B cell (primary cell): Measurements from ENCODE around the gene PRRG2. TPM values are rescaled to one million over a fixed set of nuclear protein-coding genes. Genes with fewer than 3 reads are reported as not detected.
"Not testable (repeated sequence)": the region's sequence is repeated elsewhere in the genome, so short reads cannot be mapped to it uniquely, and the experiment has no call there.

Experiments used
- ATAC-seq: fragments of 200-7000 bp; cut with Tn5 transposase; one replicate; pipeline ENCODE4 v1.10.0; 2021; ENCODE audit warnings: low read depth, mild to moderate bottlenecking, moderate number of reproducible peaks, moderate library complexity
- CTCF ChIA-PET: fragments of 350-600 bp; sonication (Branson Sonifier 250); formaldehyde crosslinking; loops from one replicate; lab custom pipeline; 2021; ENCODE audit warnings: antibody characterized with exemption, inconsistent platforms; lab: Charles Lee
- POLR2A ChIA-PET: fragments of 350-600 bp; sonication (Branson Sonifier 250); formaldehyde crosslinking; loops from one replicate; lab custom pipeline; 2021; ENCODE audit warnings: antibody characterized with exemption; lab: Charles Lee
- DNase-seq: peaks from one replicate; pipeline ENCODE4 v3.0.0; 2013
- H2AFZ ChIP-seq: 2 replicates; pipeline ENCODE4 v1.6.1; 2012; ENCODE audit warnings: mild to moderate bottlenecking, low read depth, low read length; ENCODE audit not compliant: insufficient read depth, poor library complexity, severe bottlenecking
- H3K27ac ChIP-seq, 2 donors: 1 replicate in 1 of 2; 2 replicates in 1 of 2; pipeline ENCODE4 v1.5.1; 2012 to 2013; ENCODE audit warnings: low read length in 2 of 2, mild to moderate bottlenecking in 2 of 2, moderate library complexity in 1 of 2
- H3K27me3 ChIP-seq, 4 experiments: fragments of 200-600 bp in 1 of 4; sonication (generic) in 1 of 4; replicated peaks in 1 of 4; 1 replicate in 2 of 4; 2 replicates in 2 of 4; pipeline versions ENCODE4 v1.6.1 to v1.7.0; 2013 to 2016; ENCODE audit warnings: low read length in 3 of 4, mild to moderate bottlenecking in 2 of 4, mixed read lengths in 1 of 4, moderate library complexity in 1 of 4; ENCODE audit not compliant: insufficient read depth in 4 of 4, control insufficient read depth in 3 of 4; ENCODE audit errors: control extremely low read depth in 1 of 4
- H3K36me3 ChIP-seq, 2 experiments: replicated peaks in 1 of 2; 1 replicate in 1 of 2; 2 replicates in 1 of 2; pipeline versions ENCODE4 v1.6.1 to v1.7.1; 2013; ENCODE audit warnings: low read length in 1 of 2; ENCODE audit not compliant: insufficient read depth in 2 of 2, control insufficient read depth in 1 of 2; ENCODE audit errors: control extremely low read depth in 1 of 2, extremely low read depth in 1 of 2
- H3K4me1 ChIP-seq, 2 donors: fragments of 200-600 bp in 1 of 2; sonication (generic) in 1 of 2; 1 replicate in 1 of 2; 2 replicates in 1 of 2; pipeline versions ENCODE4 v1.5.1 to v1.6.1; 2013 to 2017; ENCODE audit warnings: low read length in 2 of 2; ENCODE audit not compliant: control insufficient read depth in 2 of 2, insufficient read depth in 2 of 2
- H3K4me2 ChIP-seq: replicated peaks from 2 replicates; pipeline ENCODE3; 2012; ENCODE audit warnings: mild to moderate bottlenecking, low read depth, low read length; ENCODE audit not compliant: poor library complexity, severe bottlenecking
- H3K4me3 ChIP-seq, 5 experiments: fragments of 200-600 bp in 1 of 5; sonication (generic) in 1 of 5; 1 replicate in 3 of 5; 2 replicates in 2 of 5; pipeline versions ENCODE4 v1.5.1 to v1.7.0; 2011 to 2016; ENCODE audit warnings: low read length in 4 of 5, mild to moderate bottlenecking in 4 of 5, low read depth in 2 of 5, control low read depth in 1 of 5, moderate library complexity in 1 of 5; ENCODE audit not compliant: insufficient read depth in 1 of 5; ENCODE audit errors: control extremely low read depth in 1 of 5, extremely low read depth in 1 of 5
- H3K79me2 ChIP-seq: fragments of 200-600 bp; sonication (generic); one replicate; pipeline ENCODE4 v1.6.0; 2016; ENCODE audit warnings: low read length; ENCODE audit not compliant: control insufficient read depth, insufficient read depth
- H3K9ac ChIP-seq: fragments of 200-600 bp; sonication (generic); 2 replicates; pipeline ENCODE4 v1.6.1; 2017; ENCODE audit warnings: mild to moderate bottlenecking, low read length, moderate library complexity
- H3K9me3 ChIP-seq, 3 donors: one replicate each; pipeline versions ENCODE4 v1.6.1 to v1.7.1; 2013; ENCODE audit warnings: low read length in 2 of 3; ENCODE audit not compliant: control insufficient read depth in 2 of 3, insufficient read depth in 1 of 3; ENCODE audit errors: control extremely low read depth in 1 of 3
- H4K20me1 ChIP-seq: 2 replicates; pipeline ENCODE4 v1.6.0; 2012; ENCODE audit warnings: mild to moderate bottlenecking, low read length; ENCODE audit not compliant: insufficient read depth, control insufficient read depth, poor library complexity, severe bottlenecking
- H3K27ac Mint-ChIP-seq: one replicate; pipeline ENCODE4 v1.8.0; 2021; ENCODE audit warnings: mixed read lengths
- H3K27me3 Mint-ChIP-seq: one replicate; pipeline ENCODE4 v1.8.0; 2021; ENCODE audit warnings: mixed read lengths
- H3K4me1 Mint-ChIP-seq: one replicate; pipeline ENCODE4 v1.8.0; 2021; ENCODE audit warnings: mixed read lengths
- H3K4me3 Mint-ChIP-seq: one replicate; pipeline ENCODE4 v1.8.0; 2021; ENCODE audit warnings: mixed read lengths
- H3K9me3 Mint-ChIP-seq: one replicate; pipeline ENCODE4 v1.8.0; 2022; ENCODE audit warnings: mixed read lengths; ENCODE audit not compliant: insufficient read depth
- EZH2 ChIP-seq: IDR thresholded peaks from 2 replicates; pipeline ENCODE4 v1.6.1; 2012; ENCODE audit warnings: borderline replicate concordance, low read depth, mild to moderate bottlenecking, moderate library complexity, low read length; ENCODE audit not compliant: insufficient read depth, poor library complexity, severe bottlenecking
- WGBS: methylation state at CpG from one replicate; pipeline ENCODE4 v1.1.5; 2013; ENCODE audit warnings: missing lambda C conversion rate; ENCODE audit not compliant: insufficient coverage; 5-methylcytosine and 5-hydroxymethylcytosine counted together
- intact Hi-C: fragments of 100-400 bp; cut with micrococcal nuclease; formaldehyde crosslinking; loops from one replicate; pipeline ENCODE4 v1.10.0; 2022
- polyA plus RNA-seq: library from polyadenylated mRNA; depleted of rRNA; stranded (reverse); fragments of >200 nt; gene quantifications from 2 replicates; pipeline ENCODE4 v1.2.3, GENCODE V29; 2012
- total RNA-seq, 2 donors: library from RNA; stranded (reverse); fragments of 120-200 nt in 1 of 2; gene quantifications; 1 replicate in 1 of 2; 2 replicates in 1 of 2; pipeline versions ENCODE4 v1.2.3 to v1.2.4, GENCODE V29; 2013 to 2022
- TF ChIP-seq, protein P1 (sequence below): fragments of 200-600 bp; IDR thresholded peaks from one replicate; pipeline ENCODE4 v1.8.0; 2022; ENCODE audit warnings: antibody characterized with exemption, mild to moderate bottlenecking

Gene PRRG2
- total and polyA plus RNA-seq, 2 donors (not counting 1 experiment from before 2014, with no cell fraction given) = 1.1 to 4.4 TPM

DNA sequence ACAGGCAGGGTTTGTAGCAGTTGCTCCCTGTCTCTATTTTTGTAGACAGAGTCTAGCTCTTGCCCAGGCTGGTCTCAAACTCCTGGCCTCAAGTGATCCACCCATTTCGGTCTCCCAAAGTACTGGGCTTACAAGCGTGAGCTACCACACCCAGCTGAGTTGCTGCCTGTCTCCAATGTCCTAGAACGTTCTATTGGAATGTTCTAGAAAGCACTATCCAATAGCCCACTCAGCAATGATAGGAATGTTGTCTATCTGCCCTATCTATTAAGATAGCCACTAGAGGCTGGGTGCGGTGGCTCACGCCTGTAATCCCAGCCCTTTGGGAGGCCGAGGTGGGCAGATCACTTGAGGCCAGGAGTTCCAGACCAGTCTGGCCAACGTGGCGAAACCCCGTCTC lies 52.2 kb downstream of the PRRG2 start:
- CTCF ChIA-PET = interaction anchor here (0.7 to 1.4 kb wide), 2 partner anchors 31 to 61 kb away, joined by 3 to 4 read pairs; no protein-coding TSS in a partner anchor
- H3K27ac Mint-ChIP-seq, H2AFZ ChIP-seq, H3K79me2 ChIP-seq, H3K36me3 ChIP-seq, intact Hi-C loops, POLR2A ChIA-PET, H3K4me1 ChIP-seq, H3K4me3 ChIP-seq, H3K27me3 Mint-ChIP-seq, H3K27me3 ChIP-seq, H3K9ac ChIP-seq, H3K27ac ChIP-seq, H3K9me3 ChIP-seq, ATAC-seq, DNase-seq, H3K4me3 Mint-ChIP-seq, H3K4me2 ChIP-seq, H3K4me1 Mint-ChIP-seq, H4K20me1 ChIP-seq, H3K9me3 Mint-ChIP-seq: not testable (repeated sequence)
- WGBS = 95% methylated on average over 8 of the region's 9 CpGs

DNA sequence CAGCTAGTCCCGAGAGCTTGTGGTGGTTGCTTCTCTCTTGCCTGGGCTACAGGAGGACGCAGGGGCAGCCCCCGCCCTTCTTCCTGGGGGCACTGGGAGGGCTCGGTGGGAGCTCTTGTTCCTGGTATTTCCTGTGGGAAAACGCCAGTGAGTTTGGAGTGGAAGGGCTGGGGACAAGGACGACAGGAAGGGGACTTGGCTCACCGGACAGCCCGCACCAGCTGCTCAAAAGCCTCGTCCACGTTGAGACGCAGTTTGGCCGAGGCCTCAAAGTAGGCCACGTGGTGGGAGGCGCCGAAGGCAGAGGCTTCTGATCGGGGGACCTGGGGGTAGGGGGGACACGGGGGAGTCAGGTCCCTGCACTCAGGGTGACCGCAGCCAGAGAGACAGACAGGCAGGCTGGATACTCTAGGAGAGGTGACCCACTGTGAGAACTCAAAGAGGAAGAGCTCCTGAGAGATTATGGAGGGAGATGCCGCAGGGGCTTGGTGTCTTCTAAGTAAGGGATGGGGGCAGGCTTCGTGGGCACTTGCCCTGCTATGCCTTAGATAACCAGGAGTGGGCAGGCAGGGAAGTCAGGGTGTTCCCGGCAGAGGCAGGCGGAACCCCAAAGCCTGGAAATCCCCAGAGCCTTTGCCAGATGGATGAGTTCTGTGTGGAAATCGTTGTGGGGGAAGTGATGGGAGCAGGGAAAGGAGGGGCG lies 54.6 kb downstream of the PRRG2 start:
- Histone ChIP-seq H2AFZ (no peak overlapping the region), H3K27me3 (no peaks in the 10 kb centered on the region), H3K4me3 (no peak overlapping the region), H3K4me2 (no peak overlapping the region), H3K9ac (no peak overlapping the region), H3K4me1 (peaks cover 16 to 22% of the 10 kb centered on the region in 2 donors), H3K27ac (no peak overlapping the region), H3K36me3 (no peaks in the 10 kb centered on the region), H3K79me2 (peaks cover 3% of the 10 kb centered on the region), H4K20me1 (no peaks in the 10 kb centered on the region), H3K9me3 (no peaks in the 10 kb centered on the region)
- POLR2A ChIA-PET = no interaction called here
- CTCF ChIA-PET = no interaction called here
- Mint-ChIP-seq H3K27me3 (no peaks in the 10 kb centered on the region), H3K27ac (no peak overlapping the region), H3K9me3 (no peaks in the 10 kb centered on the region), H3K4me3 (no peak overlapping the region), H3K4me1 (peaks cover 18% of the 10 kb centered on the region)
- no peak for TF ChIP-seq EZH2
- TF ChIP-seq, protein P1, sequence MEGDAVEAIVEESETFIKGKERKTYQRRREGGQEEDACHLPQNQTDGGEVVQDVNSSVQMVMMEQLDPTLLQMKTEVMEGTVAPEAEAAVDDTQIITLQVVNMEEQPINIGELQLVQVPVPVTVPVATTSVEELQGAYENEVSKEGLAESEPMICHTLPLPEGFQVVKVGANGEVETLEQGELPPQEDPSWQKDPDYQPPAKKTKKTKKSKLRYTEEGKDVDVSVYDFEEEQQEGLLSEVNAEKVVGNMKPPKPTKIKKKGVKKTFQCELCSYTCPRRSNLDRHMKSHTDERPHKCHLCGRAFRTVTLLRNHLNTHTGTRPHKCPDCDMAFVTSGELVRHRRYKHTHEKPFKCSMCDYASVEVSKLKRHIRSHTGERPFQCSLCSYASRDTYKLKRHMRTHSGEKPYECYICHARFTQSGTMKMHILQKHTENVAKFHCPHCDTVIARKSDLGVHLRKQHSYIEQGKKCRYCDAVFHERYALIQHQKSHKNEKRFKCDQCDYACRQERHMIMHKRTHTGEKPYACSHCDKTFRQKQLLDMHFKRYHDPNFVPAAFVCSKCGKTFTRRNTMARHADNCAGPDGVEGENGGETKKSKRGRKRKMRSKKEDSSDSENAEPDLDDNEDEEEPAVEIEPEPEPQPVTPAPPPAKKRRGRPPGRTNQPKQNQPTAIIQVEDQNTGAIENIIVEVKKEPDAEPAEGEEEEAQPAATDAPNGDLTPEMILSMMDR = no peak
- 79% methylated on average over 23 of the region's 24 CpGs for WGBS
- DNase-seq (no peak), ATAC-seq (no peak)
- intact Hi-C loops = no loop called here
